Tibial nerve (tissue), 3 donors: ENCODE results near the gene CEMIP2.

ENCODE experiments used
- CTCF ChIP-seq, 5 experiments: fragments of 200-600 bp in 3 of 5; fragments of 450-650 bp in 2 of 5; sonication (generic) in 3 of 5; IDR thresholded peaks; one replicate each; pipeline ENCODE4 v1.5.1; 2016 to 2019; ENCODE audit warnings: antibody characterized with exemption in 5 of 5, mild to moderate bottlenecking in 3 of 5, moderate library complexity in 2 of 5
- POLR2A ChIP-seq, 2 donors: fragments of 450-650 bp; IDR thresholded peaks; one replicate each; pipeline ENCODE4 v1.6.1; 2017; ENCODE audit warnings: antibody characterized with exemption in 2 of 2, mild to moderate bottlenecking in 2 of 2, moderate library complexity in 2 of 2

- TF ChIP-seq CTCF (IDR thresholded peaks at IDR 0.05) (no peak), POLR2A (IDR thresholded peaks at IDR 0.05) (no peak)
Measured at GRCh38 chr9:71671289-71671688, 97.0 kb downstream of the CEMIP2 start.
